Activated naive CD4-positive, alpha-beta T cell treated with anti-CD3 and anti-CD28 coated beads for 36 hours (primary cell): ENCODE results near the gene NTRK3. TPM values are rescaled to one million over a fixed set of nuclear protein-coding genes. Genes with fewer than 3 reads are reported as not detected.

Experiments
- CTCF ChIA-PET: fragments of 350-600 bp; sonication (Branson Sonifier 250); formaldehyde crosslinking; loops from one replicate; lab custom pipeline; 2021; ENCODE audit warnings: antibody characterized with exemption; lab: Charles Lee
- DNase-seq: peaks from one replicate; pipeline ENCODE4 v3.0.0-alpha.2; 2020
- H3K27ac Mint-ChIP-seq: one replicate; pipeline ENCODE4 v1.8.0; 2021; ENCODE audit warnings: mild to moderate bottlenecking, mixed read lengths
- H3K27me3 Mint-ChIP-seq: one replicate; pipeline ENCODE4 v1.8.0; 2021; ENCODE audit warnings: low read depth, mixed read lengths
- H3K36me3 Mint-ChIP-seq: one replicate; pipeline ENCODE4 v1.8.0; 2021; ENCODE audit warnings: low read depth, mixed read lengths
- H3K4me1 Mint-ChIP-seq: one replicate; pipeline ENCODE4 v1.8.0; 2021; ENCODE audit warnings: low read depth, mixed read lengths
- H3K4me3 Mint-ChIP-seq: one replicate; pipeline ENCODE4 v1.8.0; 2021; ENCODE audit warnings: mild to moderate bottlenecking, moderate library complexity, mixed read lengths
- H3K9me3 Mint-ChIP-seq: one replicate; pipeline ENCODE4 v1.8.0; 2021; ENCODE audit warnings: mixed read lengths
- intact Hi-C: fragments of 100-400 bp; cut with micrococcal nuclease; formaldehyde crosslinking; loops from one replicate; pipeline ENCODE4 v1.15.1; 2023
- total RNA-seq, 2 experiments: library from RNA; stranded (reverse); gene quantifications; one replicate each; pipeline ENCODE4 v1.2.3, GENCODE V29; 2021

NTRK3 gene
- total RNA-seq, 2 experiments from 2014 or later: 0.95 to 1.4 TPM

- Mint-ChIP-seq H3K27ac (no peak overlapping the region), H3K4me3 (no peak overlapping the region), H3K36me3 (no peaks in the 10 kb centered on the region), H3K27me3 (peaks cover 2% of the 10 kb centered on the region), H3K4me1 (no peaks in the 10 kb centered on the region), H3K9me3 (no peaks in the 10 kb centered on the region)
- intact Hi-C loops: no loop called here
- no peak for DNase-seq
- CTCF ChIA-PET: interaction anchor here (0.6 kb wide), 1 partner anchor 39 kb away, joined by 3 read pairs; no protein-coding TSS in a partner anchor
Measured at GRCh38 chr15:88220443-88221335, 35.9 kb downstream of the NTRK3 start.

GRCh38 chr15:88219623-88220022 is 36.9 kb downstream of the NTRK3 start:
- intact Hi-C loops: no loop called here
- CTCF ChIA-PET: interaction anchor here (0.6 to 1.4 kb wide), 3 partner anchors 28 to 208 kb away, joined by 3 to 4 read pairs (median 3); no protein-coding TSS in a partner anchor
- H3K36me3 Mint-ChIP-seq: no peaks in the 10 kb centered on the region

GRCh38 chr15:88218557-88219221 is 37.9 kb downstream of the NTRK3 start:
- Mint-ChIP-seq H3K9me3 (no peaks in the 10 kb centered on the region), H3K4me3 (no peak overlapping the region), H3K36me3 (no peaks in the 10 kb centered on the region), H3K27me3 (no peaks in the 10 kb centered on the region), H3K27ac (no peak overlapping the region), H3K4me1 (no peaks in the 10 kb centered on the region)
- CTCF ChIA-PET: interaction anchor here (0.6 to 1.4 kb wide), 2 partner anchors 29 kb away, joined by 3 to 4 read pairs; no protein-coding TSS in a partner anchor
- no peak for DNase-seq
- intact Hi-C loops: no loop called here

More at GRCh38 chr15:88219623-88220022, 36.9 kb downstream of the NTRK3 start:
- Mint-ChIP-seq H3K4me3 (no peak overlapping the region), H3K4me1 (no peaks in the 10 kb centered on the region), H3K27me3 (no peaks in the 10 kb centered on the region), H3K27ac (no peak overlapping the region), H3K9me3 (no peaks in the 10 kb centered on the region)
- DNase-seq: no peak

- DNase-seq: no peak
- Mint-ChIP-seq H3K4me1 (no peaks in the 10 kb centered on the region), H3K27ac (no peak overlapping the region), H3K27me3 (no peaks in the 10 kb centered on the region), H3K4me3 (no peak overlapping the region), H3K36me3 (no peaks in the 10 kb centered on the region), H3K9me3 (no peaks in the 10 kb centered on the region)
- intact Hi-C loops: no loop called here
- CTCF ChIA-PET: interaction anchor here (1.0 kb wide), 1 partner anchor 30 kb away, joined by 4 read pairs; no protein-coding TSS in a partner anchor
Measured at GRCh38 chr15:88215066-88215648, 41.4 kb downstream of the NTRK3 start.

GRCh38 chr15:88209111-88209510 is 47.4 kb downstream of the NTRK3 start:
- CTCF ChIA-PET: no interaction called here
- no peak overlapping the region for H3K4me3 Mint-ChIP-seq
- no peak overlapping the region for H3K27ac Mint-ChIP-seq
- no peak for DNase-seq
- H3K4me1 Mint-ChIP-seq: no peaks in the 10 kb centered on the region
- H3K36me3 Mint-ChIP-seq: no peaks in the 10 kb centered on the region
- no peaks in the 10 kb centered on the region for H3K9me3 Mint-ChIP-seq
- intact Hi-C loops: no loop called here
- peaks cover 3% of the 10 kb centered on the region for H3K27me3 Mint-ChIP-seq

GRCh38 chr15:88208396-88208795 is 48.1 kb downstream of the NTRK3 start:
- Mint-ChIP-seq H3K4me3 (no peak overlapping the region), H3K36me3 (no peaks in the 10 kb centered on the region), H3K27ac (no peak overlapping the region), H3K4me1 (no peaks in the 10 kb centered on the region), H3K27me3 (peaks cover 3% of the 10 kb centered on the region), H3K9me3 (no peaks in the 10 kb centered on the region)
- no peak for DNase-seq
- intact Hi-C loops: no loop called here
- CTCF ChIA-PET: interaction anchor here (0.5 kb wide), 2 partner anchors 76 to 245 kb away, joined by 3 read pairs; no protein-coding TSS in a partner anchor

- Mint-ChIP-seq H3K27ac (no peak overlapping the region), H3K4me3 (no peak overlapping the region), H3K9me3 (no peaks in the 10 kb centered on the region), H3K36me3 (no peaks in the 10 kb centered on the region), H3K27me3 (peaks cover 3% of the 10 kb centered on the region), H3K4me1 (no peaks in the 10 kb centered on the region)
- CTCF ChIA-PET: no interaction called here
- intact Hi-C loops: no loop called here
- no peak for DNase-seq
Measured at GRCh38 chr15:88207565-88207964, 49.0 kb downstream of the NTRK3 start.

GRCh38 chr15:88204584-88204983 is 52.0 kb downstream of the NTRK3 start:
- no peaks in the 10 kb centered on the region for H3K36me3 Mint-ChIP-seq
- CTCF ChIA-PET: no interaction called here
- intact Hi-C loops: no loop called here
- DNase-seq: no peak
- peaks cover 3% of the 10 kb centered on the region for H3K27me3 Mint-ChIP-seq
- no peak overlapping the region for H3K4me3 Mint-ChIP-seq
- no peaks in the 10 kb centered on the region for H3K9me3 Mint-ChIP-seq
- H3K4me1 Mint-ChIP-seq: no peaks in the 10 kb centered on the region
- no peak overlapping the region for H3K27ac Mint-ChIP-seq

GRCh38 chr15:88202231-88202630 is 54.3 kb downstream of the NTRK3 start:
- no peak for DNase-seq
- H3K4me3 Mint-ChIP-seq: no peak overlapping the region
- no peak overlapping the region for H3K27ac Mint-ChIP-seq
- H3K4me1 Mint-ChIP-seq: no peaks in the 10 kb centered on the region
- CTCF ChIA-PET: no interaction called here
- no peaks in the 10 kb centered on the region for H3K9me3 Mint-ChIP-seq
- H3K36me3 Mint-ChIP-seq: no peaks in the 10 kb centered on the region
- peaks cover 1% of the 10 kb centered on the region for H3K27me3 Mint-ChIP-seq
- intact Hi-C loops: no loop called here

- CTCF ChIA-PET: no interaction called here
- Mint-ChIP-seq H3K27ac (no peak overlapping the region), H3K9me3 (no peaks in the 10 kb centered on the region), H3K27me3 (peaks cover 3% of the 10 kb centered on the region), H3K4me1 (no peaks in the 10 kb centered on the region), H3K36me3 (no peaks in the 10 kb centered on the region), H3K4me3 (no peak overlapping the region)
- no peak for DNase-seq
- intact Hi-C loops: no loop called here
Measured at GRCh38 chr15:88201207-88201606, 55.3 kb downstream of the NTRK3 start.

GRCh38 chr15:88196961-88197360 is 59.6 kb downstream of the NTRK3 start:
- no peak overlapping the region for H3K27ac Mint-ChIP-seq
- CTCF ChIA-PET: interaction anchor here (0.8 kb wide), 1 partner anchor 17 kb away, joined by 3 read pairs; no protein-coding TSS in a partner anchor
- no peak overlapping the region for H3K4me3 Mint-ChIP-seq
- no peaks in the 10 kb centered on the region for H3K9me3 Mint-ChIP-seq
- intact Hi-C loops: no loop called here
- no peaks in the 10 kb centered on the region for H3K4me1 Mint-ChIP-seq
- H3K27me3 Mint-ChIP-seq: peaks cover 8% of the 10 kb centered on the region
- no peaks in the 10 kb centered on the region for H3K36me3 Mint-ChIP-seq
- no peak for DNase-seq

- DNase-seq: no peak
- no peaks in the 10 kb centered on the region for H3K9me3 Mint-ChIP-seq
- H3K4me1 Mint-ChIP-seq: no peaks in the 10 kb centered on the region
- CTCF ChIA-PET: no interaction called here
- no peak overlapping the region for H3K27ac Mint-ChIP-seq
- no peaks in the 10 kb centered on the region for H3K36me3 Mint-ChIP-seq
- H3K4me3 Mint-ChIP-seq: no peak overlapping the region
- H3K27me3 Mint-ChIP-seq: peaks cover 8% of the 10 kb centered on the region
- intact Hi-C loops: no loop called here
Measured at GRCh38 chr15:88194162-88194561, 62.4 kb downstream of the NTRK3 start.
